IPS-NIHi7 (cell line): ENCODE data around the gene TTYH1.
A peak's percentile ranks its signal among the peaks of the same experiment; 100 is the strongest.
"Not testable (repeated sequence)": the region's sequence is repeated elsewhere in the genome, so short reads cannot be mapped to it uniquely, and the experiment has no call there.

Experiments used
- DNase-seq: peaks from one replicate; pipeline ENCODE4 v3.0.0; 2012; ENCODE audit warnings: mixed read lengths; ENCODE audit errors: extremely low spot score

TTYH1 gene

GRCh38 chr19:54415208-54415900, at the start of gene TTYH1:
Gene TTYH1 (plus strand): TSS chr19:54415464. CDS start chr19:54415553, 89 bp downstream.
- DNase-seq, result peak; percentile 92

GRCh38 chr19:54365798-54366197, 49.5 kb upstream of the TTYH1 start:
- not testable (repeated sequence) for DNase-seq

DNA sequence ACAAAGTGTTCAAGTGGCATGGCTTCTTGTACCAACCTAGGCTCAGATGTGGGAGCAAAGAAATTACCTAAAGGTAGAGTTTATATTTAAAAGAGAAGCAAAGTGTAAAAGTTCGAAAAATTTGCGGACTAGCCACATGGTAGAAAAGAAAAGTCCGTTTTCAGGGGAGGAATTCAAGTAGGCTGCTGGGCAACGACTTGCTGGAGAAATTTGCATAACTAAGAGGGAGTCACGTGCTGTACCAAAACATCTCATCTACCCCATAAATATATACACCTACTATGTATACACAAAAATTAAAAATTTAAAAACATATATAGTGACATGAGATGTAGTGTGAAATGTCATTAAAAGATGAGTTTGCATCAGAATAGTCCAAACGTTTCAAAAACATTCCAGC, 48.5 kb upstream of the TTYH1 start:
- no peak for DNase-seq

DNA sequence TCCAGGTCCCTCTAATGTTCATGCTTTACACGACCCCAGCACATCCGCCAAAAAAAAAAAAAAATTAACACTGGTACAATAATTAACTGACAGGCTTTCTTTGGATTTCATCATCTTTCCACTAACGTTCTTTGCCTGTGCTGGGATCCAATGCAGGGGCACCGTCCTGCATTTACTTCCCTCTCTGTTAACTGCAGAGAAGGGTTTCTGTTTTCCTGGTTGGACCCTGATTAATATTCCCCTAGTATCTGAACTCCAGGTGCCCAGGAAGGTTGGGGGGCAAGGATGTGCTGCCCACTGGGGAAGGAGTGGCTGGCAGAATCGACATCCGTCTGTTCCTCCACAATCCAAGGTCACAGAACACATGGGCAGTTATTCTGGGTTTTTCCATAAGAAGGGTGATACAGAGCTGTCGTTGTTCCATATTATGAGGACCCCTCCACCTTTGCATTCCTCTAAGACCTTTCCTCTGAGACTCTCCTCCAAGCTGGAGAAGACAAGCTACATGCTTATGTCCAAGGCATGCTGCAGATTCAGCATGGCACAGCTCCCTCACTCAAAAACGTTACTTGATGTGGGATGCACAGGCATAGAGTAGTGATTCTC, 46.1 kb upstream of the TTYH1 start:
- no peak for DNase-seq

GRCh38 chr19:54369688-54370433, 45.4 kb upstream of the TTYH1 start:
- not testable (repeated sequence) for DNase-seq

- not testable (repeated sequence) for DNase-seq
Observed at GRCh38 chr19:54370434-54370796, 44.8 kb upstream of the TTYH1 start.

DNA sequence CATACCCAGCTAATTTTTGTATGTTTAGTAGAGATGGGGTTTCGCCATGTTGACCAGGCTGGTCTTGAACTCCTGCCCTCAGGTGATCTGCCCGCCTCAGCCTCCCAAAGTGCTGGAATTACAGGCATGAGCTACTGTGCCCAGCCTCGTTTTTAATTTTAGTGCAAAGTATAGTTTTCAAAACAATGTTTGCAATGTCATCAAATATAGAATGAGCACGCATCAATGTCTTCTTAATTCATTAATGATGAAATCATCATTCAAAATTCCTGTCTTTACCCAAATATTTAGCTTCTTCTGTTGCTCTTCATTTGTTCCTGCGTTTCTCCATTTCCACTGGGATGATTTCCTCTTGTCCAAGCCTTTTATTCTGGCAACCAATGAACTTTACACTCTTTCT, 43.8 kb upstream of the TTYH1 start:
- not testable (repeated sequence) for DNase-seq

GRCh38 chr19:54373781-54374631, 41.3 kb upstream of the TTYH1 start:
- DNase-seq, result no peak

DNA sequence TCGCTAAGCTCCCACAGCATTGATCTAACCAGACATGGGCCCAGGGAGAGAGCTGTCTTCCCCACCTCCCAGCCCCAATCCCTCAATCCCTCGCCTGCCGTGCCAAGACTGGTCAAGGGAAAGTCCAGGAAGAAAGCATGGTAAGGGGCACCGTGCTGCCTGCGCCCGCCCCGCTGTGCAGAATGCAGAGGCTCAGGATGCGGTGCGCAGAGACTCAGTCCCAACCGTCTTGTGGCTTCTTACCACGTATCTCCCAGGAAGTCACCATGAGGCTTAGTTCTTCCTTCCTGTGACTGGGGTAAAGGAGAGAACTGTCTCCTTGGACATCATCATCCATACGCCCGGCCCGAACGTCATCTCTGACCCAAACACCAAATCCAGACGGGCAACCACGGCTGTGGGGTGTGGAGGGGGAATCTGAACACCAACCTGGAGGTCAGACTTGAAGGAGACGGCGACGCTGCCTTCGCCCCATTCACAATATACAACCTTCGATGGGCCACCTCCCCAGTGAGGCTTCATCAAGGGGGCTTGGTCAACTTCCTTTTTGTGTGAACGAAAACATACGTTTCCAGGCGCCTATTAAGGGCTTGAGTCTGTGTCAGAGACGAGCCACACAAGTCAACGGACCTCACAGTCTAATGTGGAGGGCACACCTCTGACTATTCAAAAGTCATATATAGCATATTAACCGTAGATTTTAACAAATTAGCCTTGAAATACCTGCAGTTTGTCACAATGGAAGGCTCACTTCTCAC, 39.9 kb upstream of the TTYH1 start:
- not testable (repeated sequence) for DNase-seq

- DNase-seq, result no peak
Observed at GRCh38 chr19:54376610-54377285, 38.5 kb upstream of the TTYH1 start.

GRCh38 chr19:54379187-54379678, 36.0 kb upstream of the TTYH1 start:
- DNase-seq, result no peak

DNA sequence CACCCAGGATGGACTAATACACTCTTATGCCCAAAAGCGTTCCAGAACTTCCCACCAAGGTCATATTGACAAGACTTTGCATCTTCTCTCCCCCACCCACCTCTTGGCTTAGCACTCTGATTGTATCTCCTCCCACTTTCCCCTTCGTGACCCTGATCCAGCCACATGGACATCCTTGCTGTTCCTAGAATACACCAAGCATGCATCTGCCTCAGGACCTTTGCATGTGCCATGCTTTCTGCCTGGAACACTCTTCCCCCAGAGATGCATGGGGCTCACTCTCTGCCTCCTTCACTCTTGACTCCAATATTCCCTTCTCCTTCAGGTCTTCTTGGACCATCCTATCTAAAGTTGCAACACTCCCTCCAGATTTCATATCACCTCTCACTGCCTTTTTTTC, 34.4 kb upstream of the TTYH1 start:
- DNase-seq, result no peak

- DNase-seq, result not testable (repeated sequence)
Observed at GRCh38 chr19:54382041-54382440, 33.2 kb upstream of the TTYH1 start.

- DNase-seq, result no peak
Observed at GRCh38 chr19:54383330-54383729, 31.9 kb upstream of the TTYH1 start.

- DNase-seq, result no peak
Observed at GRCh38 chr19:54387991-54388801, 27.1 kb upstream of the TTYH1 start.

DNA sequence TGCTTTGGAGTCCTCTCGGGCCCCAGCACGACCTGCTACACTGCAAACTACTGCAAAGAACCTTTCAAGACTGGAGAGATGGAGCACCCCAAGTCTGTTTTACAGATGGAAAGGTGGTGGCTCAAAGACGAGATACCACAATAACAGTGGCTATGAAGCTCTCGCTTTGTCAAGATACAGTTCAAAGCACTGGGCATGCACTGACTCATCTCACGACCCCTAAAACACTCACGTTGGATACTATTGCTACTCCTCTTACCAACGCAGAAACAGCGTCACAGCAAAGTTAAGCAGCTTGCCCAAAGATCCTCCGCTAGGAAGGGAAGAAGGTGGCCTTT, 26.5 kb upstream of the TTYH1 start:
- no peak for DNase-seq

GRCh38 chr19:54389553-54389952, 25.7 kb upstream of the TTYH1 start:
- no peak for DNase-seq

- peak; percentile 64 for DNase-seq
Observed at GRCh38 chr19:54390942-54391577, 24.2 kb upstream of the TTYH1 start.

DNA sequence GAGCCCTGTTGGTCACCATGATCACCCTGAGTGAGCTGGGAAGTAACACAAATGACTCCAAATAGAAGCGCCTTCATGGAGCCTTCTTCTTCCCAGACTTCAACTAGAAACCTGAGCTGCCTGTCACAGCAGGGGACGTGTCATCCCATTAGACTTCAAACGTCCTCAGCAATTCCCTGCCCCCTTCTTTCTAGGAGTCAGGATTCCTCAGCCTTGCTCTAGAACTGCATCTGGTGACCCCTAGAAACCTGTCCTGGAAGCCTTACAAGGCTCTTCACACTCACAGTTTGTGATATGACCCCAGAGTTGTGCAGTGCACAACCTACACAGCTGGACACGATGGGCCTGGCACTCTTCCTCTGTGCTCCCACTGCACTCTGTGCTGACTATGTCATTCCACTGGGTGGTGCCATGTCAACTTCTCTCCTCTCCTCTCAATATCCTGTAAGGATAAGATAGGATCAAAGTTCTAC, 23.6 kb upstream of the TTYH1 start:
- DNase-seq, result peak; percentile 33
